ENCODE measurements around the gene OR6C76. TPM values are rescaled to one million over a fixed set of nuclear protein-coding genes. Genes with fewer than 3 reads are reported as not detected.

OR6C76 gene
- total RNA-seq, 1 donor from 2014 or later = not detected

GRCh38 chr12:55467836-55468235 is 41.8 kb downstream of the OR6C76 start:
- H3K4me1 ChIP-seq = no peaks in the 10 kb centered on the region
- no peak overlapping the region for H3K4me3 ChIP-seq
- no peaks in the 10 kb centered on the region for H3K36me3 ChIP-seq
- intact Hi-C loops (cut with micrococcal nuclease) = no loop called here
- no peak for TF ChIP-seq CTCF (IDR thresholded peaks at IDR 0.05; ENCODE audit: borderline replicate concordance)
- H3K27me3 ChIP-seq (ENCODE audit: low read depth) = no peaks in the 10 kb centered on the region
- H3K27ac ChIP-seq (replicated peaks) = no peak overlapping the region
- DNase-seq = no peak
- peaks cover 13% of the 10 kb centered on the region for H3K9me3 ChIP-seq (replicated peaks)

- Histone ChIP-seq H3K27me3 (ENCODE audit: low read depth) (no peaks in the 10 kb centered on the region), H3K4me3 (no peak overlapping the region), H3K4me1 (no peaks in the 10 kb centered on the region), H3K36me3 (no peaks in the 10 kb centered on the region), H3K27ac (replicated peaks) (no peak overlapping the region), H3K9me3 (replicated peaks) (peaks cover 6% of the 10 kb centered on the region)
- DNase-seq = no peak
- no peak for TF ChIP-seq CTCF (IDR thresholded peaks at IDR 0.05; ENCODE audit: borderline replicate concordance)
- intact Hi-C loops (cut with micrococcal nuclease) = no loop called here
Observed at GRCh38 chr12:55469291-55469690, 43.2 kb downstream of the OR6C76 start.

GRCh38 chr12:55470088-55470829 is 44.2 kb downstream of the OR6C76 start, which contains the start of gene OR6C70:
Gene OR6C70, minus strand, starts transcription at chr12:55470138. Its CDS starts 0 bp downstream, at chr12:55470138.
- no peak for DNase-seq
- intact Hi-C loops (cut with micrococcal nuclease) = no loop called here

GRCh38 chr12:55472264-55472663 is 46.2 kb downstream of the OR6C76 start:
- no peak for TF ChIP-seq CTCF (IDR thresholded peaks at IDR 0.05; ENCODE audit: borderline replicate concordance)
- intact Hi-C loops (cut with micrococcal nuclease) = no loop called here
- Histone ChIP-seq H3K4me3 (no peak overlapping the region), H3K27me3 (ENCODE audit: low read depth) (no peaks in the 10 kb centered on the region), H3K9me3 (replicated peaks) (no peaks in the 10 kb centered on the region), H3K4me1 (no peaks in the 10 kb centered on the region), H3K36me3 (no peaks in the 10 kb centered on the region), H3K27ac (replicated peaks) (no peak overlapping the region)
- DNase-seq = no peak

More at GRCh38 chr12:55470088-55470829, 44.2 kb downstream of the OR6C76 start, which contains the start of gene OR6C70:
- H3K27ac ChIP-seq (replicated peaks) = no peak within 1 kb of the TSS
- H3K27me3 ChIP-seq (ENCODE audit: low read depth) = no peaks in the 10 kb centered on the region
- TF ChIP-seq CTCF (IDR thresholded peaks at IDR 0.05; ENCODE audit: borderline replicate concordance) = no peak
- no peak within 1 kb of the TSS for H3K4me3 ChIP-seq
- no peaks in the 10 kb centered on the region for H3K4me1 ChIP-seq
- no peaks in the 10 kb centered on the region for H3K36me3 ChIP-seq
- no peaks in the 10 kb centered on the region for H3K9me3 ChIP-seq (replicated peaks)

Other genes starting within 250 kb of the OR6C76 start
- gene OR10A7, start 205.2 kb upstream of the OR6C76 start, total RNA-seq = not detected
- not detected for gene OR6C74, start 181.6 kb upstream of the OR6C76 start, total RNA-seq
- not detected for gene OR6C6, start 129.7 kb upstream of the OR6C76 start, total RNA-seq
- not detected for gene OR6C1, start 111.9 kb upstream of the OR6C76 start, total RNA-seq
- not detected for gene OR6C3, start 95.5 kb upstream of the OR6C76 start, total RNA-seq
- gene OR6C75, start 63.3 kb upstream of the OR6C76 start, total RNA-seq = not detected
- not detected for gene OR6C65, start 25.7 kb upstream of the OR6C76 start, total RNA-seq
- gene OR6C2, start 17.8 kb downstream of the OR6C76 start, total RNA-seq = not detected
- gene OR6C70, start 43.9 kb downstream of the OR6C76 start, total RNA-seq = not detected
- gene OR6C68, start 66.1 kb downstream of the OR6C76 start, total RNA-seq = not detected
- gene OR6C4, start 123.3 kb downstream of the OR6C76 start, total RNA-seq = not detected
- not detected for gene OR2AP1, start 146.2 kb downstream of the OR6C76 start, total RNA-seq
- gene OR10P1, start 210.6 kb downstream of the OR6C76 start, total RNA-seq = not detected